Astrocyte (in vitro differentiated cells and primary cell): ENCODE results near the gene ETV6. TPM values are rescaled to one million over a fixed set of nuclear protein-coding genes. Genes with fewer than 3 reads are reported as not detected.

Source experiments
- DNase-seq: peaks from one replicate; pipeline ENCODE4 v3.0.0-alpha.2; 2010; ENCODE audit warnings: low read depth
- FAIRE-seq: peaks from 2 replicates; lab custom pipeline; 2011; peaks lifted over from hg19 to GRCh38; lab: Jason Lieb, UNC
- H2AFZ ChIP-seq: 2 replicates; pipeline ENCODE4 v1.6.0; 2012; ENCODE audit warnings: low read depth, low read length, inconsistent platforms
- H3K27ac ChIP-seq: 2 replicates; pipeline ENCODE4 v1.5.1; 2011; ENCODE audit warnings: low read depth, low read length, inconsistent platforms
- H3K27me3 ChIP-seq: 2 replicates; pipeline ENCODE4 v1.6.0; 2011; ENCODE audit warnings: low read length, inconsistent platforms; ENCODE audit not compliant: insufficient read depth
- H3K36me3 ChIP-seq: 2 replicates; pipeline ENCODE4 v1.5.1; 2011; ENCODE audit warnings: low read length, inconsistent platforms; ENCODE audit not compliant: insufficient read depth
- H3K4me1 ChIP-seq: 2 replicates; pipeline ENCODE4 v1.5.1; 2011; ENCODE audit warnings: low read length, inconsistent platforms; ENCODE audit not compliant: insufficient read depth
- H3K4me2 ChIP-seq: 2 replicates; pipeline ENCODE4 v1.6.0; 2012; ENCODE audit warnings: low read length, inconsistent platforms
- H3K4me3 ChIP-seq: 2 replicates; pipeline ENCODE4 v1.5.1; 2011; ENCODE audit warnings: low read depth, mild to moderate bottlenecking, low read length, inconsistent platforms; ENCODE audit not compliant: insufficient read depth
- H3K79me2 ChIP-seq: 2 replicates; pipeline ENCODE4 v1.6.0; 2012; ENCODE audit warnings: mild to moderate bottlenecking, low read length, inconsistent platforms; ENCODE audit not compliant: insufficient read depth
- H3K9ac ChIP-seq: 2 replicates; pipeline ENCODE4 v1.6.0; 2012; ENCODE audit warnings: mild to moderate bottlenecking, low read length, inconsistent platforms
- H3K9me3 ChIP-seq: 2 replicates; pipeline ENCODE4 v1.5.1; 2012; ENCODE audit warnings: low read depth, mild to moderate bottlenecking, low read length, inconsistent platforms; ENCODE audit not compliant: insufficient read depth
- H4K20me1 ChIP-seq: 2 replicates; pipeline ENCODE4 v1.6.0; 2012; ENCODE audit warnings: low read length, inconsistent platforms; ENCODE audit not compliant: insufficient read depth
- H3K27ac Mint-ChIP-seq: one replicate; pipeline ENCODE4 v1.8.0; 2021; ENCODE audit warnings: mild to moderate bottlenecking, mixed read lengths; ENCODE audit not compliant: unreplicated experiment
- H3K27me3 Mint-ChIP-seq: one replicate; pipeline ENCODE4 v1.8.0; 2021; ENCODE audit warnings: low read depth, mixed read lengths; ENCODE audit not compliant: unreplicated experiment
- H3K36me3 Mint-ChIP-seq: one replicate; pipeline ENCODE4 v1.8.0; 2021; ENCODE audit warnings: low read depth, mixed read lengths; ENCODE audit not compliant: unreplicated experiment
- H3K4me1 Mint-ChIP-seq: one replicate; pipeline ENCODE4 v1.8.0; 2021; ENCODE audit warnings: low read depth, mixed read lengths; ENCODE audit not compliant: unreplicated experiment
- H3K4me3 Mint-ChIP-seq: one replicate; pipeline ENCODE4 v1.8.0; 2021; ENCODE audit warnings: mild to moderate bottlenecking, moderate library complexity, mixed read lengths; ENCODE audit not compliant: unreplicated experiment
- H3K9me3 Mint-ChIP-seq: one replicate; pipeline ENCODE4 v1.8.0; 2021; ENCODE audit warnings: mild to moderate bottlenecking, mixed read lengths; ENCODE audit not compliant: unreplicated experiment
- CTCF ChIP-seq: IDR thresholded peaks from 2 replicates; pipeline ENCODE4 v1.5.1; 2011; ENCODE audit warnings: low read depth, mild to moderate bottlenecking, inconsistent platforms, low read length, moderate library complexity; ENCODE audit not compliant: insufficient read depth
- EZH2 ChIP-seq: IDR thresholded peaks from 2 replicates; pipeline ENCODE4 v1.6.1; 2012; ENCODE audit warnings: mild to moderate bottlenecking, low read length, inconsistent platforms; ENCODE audit not compliant: insufficient read depth
- total RNA-seq: library from RNA; stranded (reverse); gene quantifications from 2 replicates; pipeline ENCODE4 v1.2.1, GENCODE V29; 2021

The ETV6 gene
- total RNA-seq, 1 donor from 2014 or later = 41.2 TPM

GRCh38 chr12:11884706-11885105 is 235.2 kb downstream of the ETV6 start:
- H4K20me1 ChIP-seq = no peaks in the 10 kb centered on the region
- H3K27ac ChIP-seq = peak overlapping the region; percentile 76
- no peak overlapping the region for H2AFZ ChIP-seq
- H3K79me2 ChIP-seq = peaks cover 14% of the 10 kb centered on the region
- no peak overlapping the region for H3K4me3 ChIP-seq
- peak overlapping the region; percentile 34 for H3K9ac ChIP-seq
- FAIRE-seq (no peak), DNase-seq (no peak)
- Mint-ChIP-seq H3K36me3 (peaks cover 48% of the 10 kb centered on the region), H3K27me3 (no peaks in the 10 kb centered on the region), H3K4me3 (no peak overlapping the region), H3K27ac (peak overlapping the region; percentile 86), H3K9me3 (no peaks in the 10 kb centered on the region), H3K4me1 (peaks cover 56% of the 10 kb centered on the region)
- H3K4me2 ChIP-seq = peak overlapping the region; percentile 73
- H3K4me1 ChIP-seq = peaks cover 25% of the 10 kb centered on the region
- H3K36me3 ChIP-seq = peaks cover 5% of the 10 kb centered on the region
- H3K27me3 ChIP-seq = no peaks in the 10 kb centered on the region
- TF ChIP-seq CTCF (no peak), EZH2 (no peak)
- H3K9me3 ChIP-seq = no peaks in the 10 kb centered on the region

- Mint-ChIP-seq H3K27me3 (no peaks in the 10 kb centered on the region), H3K9me3 (no peaks in the 10 kb centered on the region), H3K4me1 (peaks cover 49% of the 10 kb centered on the region), H3K36me3 (peaks cover 51% of the 10 kb centered on the region), H3K27ac (peak overlapping the region; percentile 86), H3K4me3 (peak overlapping the region; percentile 36)
- Histone ChIP-seq H3K4me2 (peak overlapping the region; percentile 73), H2AFZ (no peak overlapping the region), H3K4me1 (peaks cover 23% of the 10 kb centered on the region), H3K79me2 (peaks cover 10% of the 10 kb centered on the region), H3K4me3 (peak overlapping the region; percentile 18), H3K9me3 (no peaks in the 10 kb centered on the region), H3K9ac (peak overlapping the region; percentile 34), H4K20me1 (no peaks in the 10 kb centered on the region), H3K27me3 (no peaks in the 10 kb centered on the region), H3K27ac (peak overlapping the region; percentile 76), H3K36me3 (peaks cover 5% of the 10 kb centered on the region)
- TF ChIP-seq CTCF (no peak), EZH2 (no peak)
- DNase-seq = peak; percentile 75
- FAIRE-seq = no peak
These were observed 236.0 kb downstream of the ETV6 start for GRCh38 chr12:11885261-11886038.

GRCh38 chr12:11886339-11886738 is 236.9 kb downstream of the ETV6 start:
- Histone ChIP-seq H4K20me1 (no peaks in the 10 kb centered on the region), H3K9ac (no peak overlapping the region), H3K27ac (no peak overlapping the region), H3K79me2 (peaks cover 3% of the 10 kb centered on the region), H2AFZ (no peak overlapping the region), H3K4me1 (peaks cover 23% of the 10 kb centered on the region), H3K36me3 (peaks cover 5% of the 10 kb centered on the region), H3K9me3 (no peaks in the 10 kb centered on the region), H3K4me2 (peak overlapping the region; percentile 73), H3K4me3 (no peak overlapping the region), H3K27me3 (no peaks in the 10 kb centered on the region)
- H3K36me3 Mint-ChIP-seq = peaks cover 50% of the 10 kb centered on the region
- peaks cover 44% of the 10 kb centered on the region for H3K4me1 Mint-ChIP-seq
- DNase-seq (no peak), FAIRE-seq (no peak)
- H3K9me3 Mint-ChIP-seq = no peaks in the 10 kb centered on the region
- TF ChIP-seq EZH2 = no peak
- TF ChIP-seq CTCF = no peak
- H3K27ac Mint-ChIP-seq = peak overlapping the region; percentile 43
- H3K4me3 Mint-ChIP-seq = no peak overlapping the region
- no peaks in the 10 kb centered on the region for H3K27me3 Mint-ChIP-seq
